Stimulated activated CD4-positive, alpha-beta T cell treated with anti-CD3 and anti-CD28 coated beads, Interleukin-12 subunit alpha, Interleukin-12 subunit beta, amount 100 ng/mL, for 48 hours (primary cell): ENCODE data around the gene LDHAL6B.
A peak's percentile ranks its signal among the peaks of the same experiment; 100 is the strongest.

Experiments
- DNase-seq, 3 donors: peaks; one replicate each; pipeline ENCODE4 v3.0.0-alpha.2; 2020; ENCODE audit warnings: low read depth in 2 of 3, low spot score in 1 of 3

The LDHAL6B gene

GRCh38 chr15:59249816-59250215, 43.2 kb downstream of the LDHAL6B start:
- no peak for DNase-seq

GRCh38 chr15:59250249-59250648, 43.6 kb downstream of the LDHAL6B start:
- DNase-seq: no peak

- DNase-seq: no peak
Observed at GRCh38 chr15:59251001-59251845, 44.6 kb downstream of the LDHAL6B start.

- no peak for DNase-seq
Observed at GRCh38 chr15:59252137-59252536, 45.5 kb downstream of the LDHAL6B start.

DNA sequence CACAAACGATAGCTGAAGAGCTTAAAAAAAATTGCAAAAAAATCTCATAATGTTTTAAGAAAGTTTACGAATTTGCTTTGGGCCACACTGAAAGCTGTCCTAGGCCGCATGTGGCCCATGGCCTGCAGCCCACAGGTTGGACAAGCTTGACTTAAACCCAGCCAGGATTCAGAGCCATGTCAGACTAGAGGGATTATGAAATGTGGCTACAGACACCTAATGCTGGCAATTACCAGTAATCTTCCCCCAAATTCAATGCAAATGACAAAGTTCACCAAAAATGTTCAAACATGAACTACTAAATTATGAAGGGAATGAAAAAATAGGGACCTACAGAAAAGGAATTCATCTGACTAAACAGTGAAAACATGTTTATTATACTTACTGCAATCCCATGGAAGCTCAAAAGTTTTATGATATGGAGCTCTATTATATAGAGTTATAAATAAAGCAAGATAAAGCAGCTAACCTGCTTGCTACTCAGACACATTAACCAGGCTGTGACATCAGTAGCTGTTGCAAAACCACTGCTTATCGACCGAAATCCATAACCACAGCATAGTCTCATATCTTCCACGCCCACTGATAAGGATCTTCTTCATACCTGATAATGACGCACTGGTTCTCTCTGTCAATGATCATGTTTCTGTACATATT, 49.2 kb downstream of the LDHAL6B start:
- peak; percentile 4 to 32 (median 4) for DNase-seq

DNA sequence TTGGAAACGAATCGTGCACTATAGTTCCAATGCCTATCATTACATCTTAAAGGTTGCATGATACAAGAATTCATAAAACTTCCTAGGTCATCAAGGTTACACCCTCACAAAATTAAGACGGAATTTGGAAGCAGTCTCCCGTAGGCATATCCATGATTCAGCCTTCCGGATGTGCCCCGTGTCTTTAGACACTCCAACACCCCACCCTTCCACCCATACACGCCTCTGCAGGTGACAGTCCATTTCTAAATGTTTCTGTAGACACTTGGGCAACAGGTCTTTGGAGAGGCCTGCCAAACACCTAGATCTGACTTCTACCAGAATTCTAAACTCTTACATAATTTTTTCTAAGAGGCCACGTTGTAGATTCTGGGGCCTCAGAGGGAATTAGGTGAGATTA, 49.8 kb downstream of the LDHAL6B start:
- DNase-seq: no peak

- DNase-seq: no peak
Observed at GRCh38 chr15:59257140-59257539, 50.5 kb downstream of the LDHAL6B start.
